Rectal smooth muscle tissue (tissue), 1 donor: Measurements from ENCODE around the gene PRR3.

Experiments used
- H3K27ac ChIP-seq: one replicate; pipeline ENCODE4 v1.7.0; 2013; ENCODE audit warnings: low read depth, low read length, inconsistent platforms
- H3K27me3 ChIP-seq: one replicate; pipeline ENCODE4 v1.7.0; 2013; ENCODE audit warnings: low read length; ENCODE audit not compliant: control insufficient read depth, insufficient read depth
- H3K36me3 ChIP-seq: one replicate; pipeline ENCODE4 v1.7.0; 2013; ENCODE audit warnings: low read length; ENCODE audit not compliant: control insufficient read depth, insufficient read depth
- H3K4me1 ChIP-seq: one replicate; pipeline ENCODE4 v1.7.0; 2013; ENCODE audit warnings: low read length; ENCODE audit not compliant: control insufficient read depth, insufficient read depth
- H3K4me3 ChIP-seq: one replicate; pipeline ENCODE4 v1.7.0; 2013; ENCODE audit warnings: low read length
- H3K9ac ChIP-seq: one replicate; pipeline ENCODE4 v1.7.0; 2013; ENCODE audit warnings: low read length

The PRR3 gene

DNA sequence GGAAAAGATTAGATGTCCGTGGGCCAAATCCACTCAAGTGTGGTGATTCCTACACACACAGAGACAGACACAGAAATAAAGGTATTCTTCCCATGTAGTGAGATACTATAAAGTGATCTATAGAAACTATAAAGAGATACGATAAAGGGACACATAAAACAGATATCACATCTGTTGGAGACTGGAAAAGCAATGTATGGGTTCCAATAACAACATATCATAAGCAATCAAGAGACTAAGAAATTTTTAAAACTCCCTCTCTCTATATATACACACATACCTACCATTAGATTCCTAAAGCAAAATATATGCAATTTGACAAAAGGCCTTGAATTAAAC lies 54.7 kb downstream of the PRR3 start:
- no peaks in the 10 kb centered on the region for H3K27me3 ChIP-seq
- H3K4me3 ChIP-seq: no peak overlapping the region
- H3K4me1 ChIP-seq: peaks cover 30% of the 10 kb centered on the region
- H3K27ac ChIP-seq: no peak overlapping the region
- H3K9ac ChIP-seq: no peak overlapping the region
- H3K36me3 ChIP-seq: peaks cover 33% of the 10 kb centered on the region

DNA sequence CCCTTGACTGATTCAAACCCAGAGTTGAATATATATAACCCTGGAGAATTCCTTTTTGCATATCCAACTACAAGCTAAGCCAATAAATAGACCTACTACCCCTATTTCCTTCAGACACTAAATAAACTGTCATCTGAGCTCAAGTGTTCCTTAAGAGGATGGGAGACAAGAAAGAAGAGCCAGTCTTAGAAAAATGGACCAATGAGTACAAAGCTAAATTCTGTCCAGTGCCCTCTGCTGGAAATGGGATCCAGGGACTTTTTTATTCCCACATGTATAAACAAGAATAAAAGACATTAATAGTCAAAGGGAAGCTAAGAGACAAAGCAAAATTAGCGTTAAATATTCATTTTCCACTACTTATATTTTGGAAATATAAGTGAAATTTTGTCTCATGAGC lies 55.1 kb downstream of the PRR3 start:
- peaks cover 33% of the 10 kb centered on the region for H3K36me3 ChIP-seq
- peaks cover 30% of the 10 kb centered on the region for H3K4me1 ChIP-seq
- no peak overlapping the region for H3K27ac ChIP-seq
- no peak overlapping the region for H3K9ac ChIP-seq
- no peak overlapping the region for H3K4me3 ChIP-seq
- H3K27me3 ChIP-seq: no peaks in the 10 kb centered on the region

DNA sequence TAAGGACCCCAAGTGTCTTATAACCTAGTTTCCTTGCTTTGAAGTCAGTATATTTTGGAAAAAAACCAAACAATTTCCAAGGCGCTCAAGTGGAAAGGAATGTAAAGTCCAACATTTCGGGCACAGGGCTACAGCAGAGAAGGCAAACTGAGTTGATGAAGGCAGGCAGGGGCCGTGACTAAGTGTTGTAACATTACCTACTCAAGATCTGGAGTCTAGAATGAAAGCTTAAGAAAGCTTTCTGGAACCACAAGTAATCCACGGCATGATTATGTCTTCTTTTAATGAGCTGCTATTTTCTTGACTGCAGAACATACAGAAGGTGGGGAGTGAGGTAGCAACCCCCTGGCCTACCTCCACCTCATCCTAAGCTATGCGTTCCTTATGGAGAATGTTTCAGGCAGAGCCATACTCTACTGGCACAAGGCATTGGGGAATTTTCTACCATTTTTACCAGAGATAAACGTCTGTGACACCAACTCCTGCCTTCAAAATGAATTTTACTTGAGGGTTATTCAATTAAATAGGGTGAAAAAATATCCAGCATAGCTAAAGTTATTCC lies 55.7 kb downstream of the PRR3 start:
- peaks cover 30% of the 10 kb centered on the region for H3K4me1 ChIP-seq
- H3K4me3 ChIP-seq: no peak overlapping the region
- H3K9ac ChIP-seq: no peak overlapping the region

More for the DNA sequence above, 55.7 kb downstream of the PRR3 start:
- Histone ChIP-seq H3K27ac (peak overlapping the region; percentile 44), H3K36me3 (peaks cover 28% of the 10 kb centered on the region), H3K27me3 (no peaks in the 10 kb centered on the region)
